Adipose tissue (tissue), 3 donors: Measurements from ENCODE around the gene TP53I11. TPM values are rescaled to one million over a fixed set of nuclear protein-coding genes. Genes with fewer than 3 reads are reported as not detected.

ENCODE experiments used
- H3K27ac ChIP-seq: one replicate; pipeline ENCODE4 v1.5.1; 2013; ENCODE audit warnings: low read depth, low read length
- WGBS, 3 donors: extraction: QIAGEN DNeasy Blood & Tissue Kit; methylation state at CpG; one replicate each; pipeline ENCODE4 v1.1.7; 2013; 5-methylcytosine and 5-hydroxymethylcytosine counted together
- polyA plus RNA-seq, 3 donors: library from polyadenylated mRNA; stranded (reverse); fragments of 200-250 nt; gene quantifications; one replicate each; pipeline ENCODE4 v1.2.3, GENCODE V29; 2013
- donor health status: healthy with polysubstance abuse.
- donor health status: Bipolar disorder and iron deficiency.
- donor health status: healthy.

TP53I11 gene
- polyA plus RNA-seq, result 10 to 100 TPM; 39.4 to 75.9 (median 51.9) TPM

GRCh38 chr11:44950625-44951476 lies at the start of gene TP53I11:
TSS of gene TP53I11 (minus strand) at chr11:44950883. CDS start at chr11:44938335, 12,548 bp downstream.
- 8 to 14% (median 11%) methylated on average over 52 to 83 of the region's 83 CpGs for WGBS, 3 donors
- peak within 1 kb of the TSS; percentile 17 for H3K27ac ChIP-seq

- WGBS, 3 donors, result 95 to 100% (median 96%) methylated on average over 2 of the region's 2 CpGs
Measured at GRCh38 chr11:44999068-44999467, 48.4 kb upstream of the TP53I11 start.

GRCh38 chr11:44998051-44998450 lies 47.4 kb upstream of the TP53I11 start:
- 53 to 84% (median 78%) methylated on average over 2 of the region's 2 CpGs for WGBS, 3 donors
- no peak overlapping the region for H3K27ac ChIP-seq

More at GRCh38 chr11:44999068-44999467, 48.4 kb upstream of the TP53I11 start:
- no peak overlapping the region for H3K27ac ChIP-seq

GRCh38 chr11:44997566-44997965 lies 46.9 kb upstream of the TP53I11 start:
- 68 to 75% (median 74%) methylated on average over 5 of the region's 5 CpGs for WGBS, 3 donors
- H3K27ac ChIP-seq, result no peak overlapping the region

GRCh38 chr11:44994753-44995152 lies 44.1 kb upstream of the TP53I11 start:
- H3K27ac ChIP-seq, result no peak overlapping the region
- 64 to 79% (median 65%) methylated on average over 5 of the region's 5 CpGs for WGBS, 3 donors

GRCh38 chr11:44993971-44994704 lies 43.5 kb upstream of the TP53I11 start:
- no peak overlapping the region for H3K27ac ChIP-seq

GRCh38 chr11:44992774-44993173 lies 42.1 kb upstream of the TP53I11 start:
- WGBS, 3 donors, result 57 to 74% (median 73%) methylated on average over 4 of the region's 4 CpGs

More at GRCh38 chr11:44993971-44994704, 43.5 kb upstream of the TP53I11 start:
- 40 to 79% (median 78%) methylated on average over 10 of the region's 10 CpGs for WGBS, 3 donors

GRCh38 chr11:44992181-44992582 lies 41.5 kb upstream of the TP53I11 start:
- H3K27ac ChIP-seq, result no peak overlapping the region
- WGBS, 3 donors, result 21 to 78% (median 71%) methylated on average over 3 of the region's 3 CpGs

More at GRCh38 chr11:44992774-44993173, 42.1 kb upstream of the TP53I11 start:
- H3K27ac ChIP-seq, result no peak overlapping the region

- 76 to 91% (median 89%) methylated on average over 5 of the region's 5 CpGs for WGBS, 3 donors
- H3K27ac ChIP-seq, result no peak overlapping the region
Measured at GRCh38 chr11:44990665-44991064, 40.0 kb upstream of the TP53I11 start.

- 47 to 81% (median 80%) methylated on average over 21 of the region's 21 CpGs for WGBS, 3 donors
- no peak overlapping the region for H3K27ac ChIP-seq
Measured at GRCh38 chr11:44989831-44990566, 39.3 kb upstream of the TP53I11 start.

- 82 to 99% (median 90%) methylated on average over 5 of the region's 5 CpGs for WGBS, 3 donors
Measured at GRCh38 chr11:44988981-44989635, 38.4 kb upstream of the TP53I11 start.

GRCh38 chr11:44988111-44988510 lies 37.4 kb upstream of the TP53I11 start:
- no peak overlapping the region for H3K27ac ChIP-seq
- 85 to 96% (median 91%) methylated on average over 2 of the region's 2 CpGs for WGBS, 3 donors

More at GRCh38 chr11:44988981-44989635, 38.4 kb upstream of the TP53I11 start:
- no peak overlapping the region for H3K27ac ChIP-seq

- H3K27ac ChIP-seq, result no peak overlapping the region
- WGBS, 3 donors, result 83 to 88% (median 86%) methylated on average over 10 of the region's 10 CpGs
Measured at GRCh38 chr11:44987506-44987905, 36.8 kb upstream of the TP53I11 start.

- 89 to 96% (median 95%) methylated on average over 3 of the region's 3 CpGs for WGBS, 3 donors
- no peak overlapping the region for H3K27ac ChIP-seq
Measured at GRCh38 chr11:44986315-44986714, 35.6 kb upstream of the TP53I11 start.

- 92 to 98% (median 94%) methylated on average over 6 of the region's 6 CpGs for WGBS, 3 donors
- H3K27ac ChIP-seq, result no peak overlapping the region
Measured at GRCh38 chr11:44985721-44986120, 35.0 kb upstream of the TP53I11 start.

GRCh38 chr11:44983786-44984185 lies 33.1 kb upstream of the TP53I11 start:
- 76 to 94% (median 93%) methylated on average over 7 of the region's 7 CpGs for WGBS, 3 donors

GRCh38 chr11:44982496-44983062 lies 31.9 kb upstream of the TP53I11 start:
- H3K27ac ChIP-seq, result no peak overlapping the region
- 97 to 99% (median 98%) methylated on average over 8 of the region's 8 CpGs for WGBS, 3 donors

More at GRCh38 chr11:44983786-44984185, 33.1 kb upstream of the TP53I11 start:
- H3K27ac ChIP-seq, result no peak overlapping the region
